Vagina (tissue), 2 donors: ENCODE measurements around the gene SIK3. TPM values are rescaled to one million over a fixed set of nuclear protein-coding genes. Genes with fewer than 3 reads are reported as not detected.

ENCODE experiments used
- DNase-seq, 2 donors: peaks; one replicate each; pipeline ENCODE4 v3.0.0-alpha.2; 2017; ENCODE audit errors: extremely low spot score in 2 of 2
- H3K27ac ChIP-seq: fragments of 200-600 bp; sonication (generic); one replicate; pipeline ENCODE4 v1.5.1; 2019
- H3K27me3 ChIP-seq: fragments of 200-600 bp; sonication (generic); one replicate; pipeline ENCODE4 v1.5.1; 2019
- H3K36me3 ChIP-seq, 2 donors: fragments of 200-600 bp; sonication (generic); one replicate each; pipeline ENCODE4 v1.5.1; 2017 to 2019
- H3K4me1 ChIP-seq: fragments of 200-600 bp; sonication (generic); one replicate; pipeline ENCODE4 v1.5.1; 2019
- H3K4me3 ChIP-seq, 2 donors: fragments of 200-600 bp; sonication (generic); 1 replicate in 1 of 2; 2 replicates in 1 of 2; pipeline ENCODE4 v1.5.1; 2016 to 2019
- H3K9me3 ChIP-seq: fragments of 200-600 bp; sonication (generic); one replicate; pipeline ENCODE4 v1.5.1; 2019
- POLR2A ChIP-seq, 2 donors: fragments of 450-650 bp; IDR thresholded peaks; one replicate each; pipeline ENCODE4 v1.6.1; 2017; ENCODE audit warnings: antibody characterized with exemption in 2 of 2, mild to moderate bottlenecking in 2 of 2, moderate library complexity in 2 of 2
- POLR2AphosphoS5 ChIP-seq, 2 donors: sonication (generic); formaldehyde crosslinking; IDR thresholded peaks; one replicate each; pipeline ENCODE4 v1.9.0; 2017; ENCODE audit warnings: antibody characterized with exemption in 2 of 2, mild to moderate bottlenecking in 2 of 2, low read depth in 1 of 2; ENCODE audit not compliant: insufficient read depth in 1 of 2
- intact Hi-C: fragments of 100-400 bp; cut with DNase I; formaldehyde crosslinking; loops from one replicate; pipeline ENCODE4 v1.15.1; 2023
- total RNA-seq: library from RNA; depleted of rRNA; stranded (reverse); fragments of >200 nt; gene quantifications from one replicate; pipeline ENCODE4 v1.2.3, GENCODE V29; 2016
- TF ChIP-seq, protein P1 (sequence below), 3 experiments: fragments of 450-650 bp in 2 of 3; fragments of 200-600 bp in 1 of 3; sonication (generic) in 1 of 3; IDR thresholded peaks; one replicate each; pipeline ENCODE4 v1.5.1; 2017 to 2019; ENCODE audit warnings: antibody characterized with exemption in 3 of 3, mild to moderate bottlenecking in 2 of 3, moderate library complexity in 2 of 3

SIK3 gene
- total RNA-seq, 1 donor from 2014 or later, result 39.0 TPM

DNA sequence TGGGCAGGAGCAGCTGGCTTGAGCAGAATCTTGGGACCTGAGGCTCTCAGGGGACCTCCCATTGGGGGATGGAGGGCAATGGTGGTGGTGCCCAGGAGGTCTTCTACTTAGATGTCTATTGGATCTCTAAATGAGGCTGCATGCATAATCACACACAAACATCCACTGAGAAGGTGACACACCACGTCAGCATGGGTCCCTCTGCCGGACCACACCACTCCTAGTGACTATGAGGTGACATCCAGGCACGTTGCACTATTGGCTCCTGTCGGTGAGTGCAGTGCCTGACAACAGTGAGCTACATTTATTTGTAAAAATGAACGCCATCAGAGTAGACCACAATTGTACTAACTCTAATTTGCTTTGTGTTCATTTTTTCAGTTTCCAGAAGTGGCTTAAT lies 272.8 kb downstream of the SIK3 start:
- Histone ChIP-seq H3K27me3 (no peaks in the 10 kb centered on the region), H3K4me3 (no peak overlapping the region), H3K27ac (no peak overlapping the region), H3K4me1 (no peaks in the 10 kb centered on the region), H3K9me3 (no peaks in the 10 kb centered on the region), H3K36me3 (no peaks in the 10 kb centered on the region)
- no peak for DNase-seq
- intact Hi-C loops, result no loop called here
- TF ChIP-seq POLR2AphosphoS5 (IDR thresholded peaks at IDR 0.05; ENCODE audit: insufficient read depth in 1 of 2, low read depth in 1 of 2), result no peak
- TF ChIP-seq POLR2A (IDR thresholded peaks at IDR 0.05), result no peak
- TF ChIP-seq, protein P1, sequence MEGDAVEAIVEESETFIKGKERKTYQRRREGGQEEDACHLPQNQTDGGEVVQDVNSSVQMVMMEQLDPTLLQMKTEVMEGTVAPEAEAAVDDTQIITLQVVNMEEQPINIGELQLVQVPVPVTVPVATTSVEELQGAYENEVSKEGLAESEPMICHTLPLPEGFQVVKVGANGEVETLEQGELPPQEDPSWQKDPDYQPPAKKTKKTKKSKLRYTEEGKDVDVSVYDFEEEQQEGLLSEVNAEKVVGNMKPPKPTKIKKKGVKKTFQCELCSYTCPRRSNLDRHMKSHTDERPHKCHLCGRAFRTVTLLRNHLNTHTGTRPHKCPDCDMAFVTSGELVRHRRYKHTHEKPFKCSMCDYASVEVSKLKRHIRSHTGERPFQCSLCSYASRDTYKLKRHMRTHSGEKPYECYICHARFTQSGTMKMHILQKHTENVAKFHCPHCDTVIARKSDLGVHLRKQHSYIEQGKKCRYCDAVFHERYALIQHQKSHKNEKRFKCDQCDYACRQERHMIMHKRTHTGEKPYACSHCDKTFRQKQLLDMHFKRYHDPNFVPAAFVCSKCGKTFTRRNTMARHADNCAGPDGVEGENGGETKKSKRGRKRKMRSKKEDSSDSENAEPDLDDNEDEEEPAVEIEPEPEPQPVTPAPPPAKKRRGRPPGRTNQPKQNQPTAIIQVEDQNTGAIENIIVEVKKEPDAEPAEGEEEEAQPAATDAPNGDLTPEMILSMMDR (IDR thresholded peaks at IDR 0.05), result no peak

DNA sequence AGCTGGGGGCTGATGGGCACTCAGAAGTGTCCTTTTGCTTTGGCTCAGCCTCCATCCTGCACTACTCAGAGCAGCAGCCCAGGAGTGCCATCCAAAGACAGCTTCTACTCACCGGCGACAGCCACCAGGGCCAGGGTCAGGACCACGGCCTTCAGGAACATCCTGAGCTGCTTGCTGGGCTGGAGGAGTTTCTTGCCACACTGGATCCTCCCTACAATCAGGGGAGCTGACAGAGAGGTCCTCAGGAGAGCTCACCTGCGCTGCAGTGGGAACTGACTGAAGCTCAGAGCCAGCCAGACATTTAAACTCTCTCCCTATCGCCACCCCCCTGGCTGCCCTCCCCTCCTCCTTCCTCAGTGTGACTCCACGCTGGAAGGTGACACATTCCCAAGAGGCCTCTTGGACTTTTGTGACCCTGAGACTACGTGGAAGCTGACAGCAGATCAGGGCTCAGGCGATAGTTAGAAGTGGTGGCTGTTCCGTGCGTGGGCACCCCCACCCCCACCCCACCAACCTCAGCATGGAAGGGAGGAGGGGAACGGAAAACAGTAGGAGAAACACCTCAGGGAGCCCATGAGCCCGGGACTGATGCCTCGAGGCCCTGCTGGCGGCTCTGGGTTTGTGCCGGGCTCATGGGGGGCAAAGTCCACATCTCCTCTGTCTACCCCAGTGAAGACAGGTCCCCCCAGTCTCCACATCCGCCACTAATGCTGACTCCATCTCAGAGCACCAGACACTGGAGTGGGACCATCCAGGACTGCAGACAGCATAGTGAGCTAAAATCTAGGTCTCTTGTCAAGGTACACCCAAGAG lies 275.0 kb downstream of the SIK3 start, which contains the start of gene APOA4:
TSS of gene APOA4 (minus strand) at position 274 of the 813 bp plus-strand sequence. CDS start at position 161, 113 bp downstream.
- DNase-seq, result peak in 1 of 2 donors; percentile 95
- H3K4me3 ChIP-seq, result no peak within 1 kb of the TSS
- TF ChIP-seq, protein P1 (IDR thresholded peaks at IDR 0.05), result no peak
- TF ChIP-seq POLR2AphosphoS5 (IDR thresholded peaks at IDR 0.05; ENCODE audit: insufficient read depth in 1 of 2, low read depth in 1 of 2) (no peak), POLR2A (IDR thresholded peaks at IDR 0.05) (no peak)
- intact Hi-C loops, result no loop called here
- no peaks in the 10 kb centered on the region for H3K36me3 ChIP-seq
- no peaks in the 10 kb centered on the region for H3K4me1 ChIP-seq
- no peak within 1 kb of the TSS for H3K27ac ChIP-seq
- H3K9me3 ChIP-seq, result no peaks in the 10 kb centered on the region
- no peaks in the 10 kb centered on the region for H3K27me3 ChIP-seq

DNA sequence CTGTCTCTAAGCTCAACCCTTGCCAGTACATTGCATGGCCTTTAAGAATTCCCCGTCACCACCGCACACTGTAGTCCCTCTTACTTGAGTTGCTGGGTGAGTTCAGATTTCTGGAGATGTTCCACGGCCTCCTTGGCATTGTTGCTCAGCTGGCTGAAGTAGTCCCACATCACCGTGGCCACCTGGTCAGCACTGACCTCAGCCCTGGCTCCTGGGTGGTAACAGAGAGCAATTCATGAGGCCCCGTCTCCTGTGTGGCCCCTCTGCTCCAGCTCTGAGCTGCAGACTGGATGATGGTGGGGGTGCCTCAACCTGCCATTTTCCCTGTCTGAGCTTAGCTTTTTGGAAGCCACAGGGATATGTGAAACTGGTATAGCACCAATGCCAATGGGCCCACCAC lies 275.7 kb downstream of the SIK3 start:
- TF ChIP-seq POLR2AphosphoS5 (IDR thresholded peaks at IDR 0.05; ENCODE audit: insufficient read depth in 1 of 2, low read depth in 1 of 2) (no peak), POLR2A (IDR thresholded peaks at IDR 0.05) (no peak)
- TF ChIP-seq, protein P1 (IDR thresholded peaks at IDR 0.05), result no peak
- no peak overlapping the region for H3K27ac ChIP-seq
- no peak for DNase-seq

DNA sequence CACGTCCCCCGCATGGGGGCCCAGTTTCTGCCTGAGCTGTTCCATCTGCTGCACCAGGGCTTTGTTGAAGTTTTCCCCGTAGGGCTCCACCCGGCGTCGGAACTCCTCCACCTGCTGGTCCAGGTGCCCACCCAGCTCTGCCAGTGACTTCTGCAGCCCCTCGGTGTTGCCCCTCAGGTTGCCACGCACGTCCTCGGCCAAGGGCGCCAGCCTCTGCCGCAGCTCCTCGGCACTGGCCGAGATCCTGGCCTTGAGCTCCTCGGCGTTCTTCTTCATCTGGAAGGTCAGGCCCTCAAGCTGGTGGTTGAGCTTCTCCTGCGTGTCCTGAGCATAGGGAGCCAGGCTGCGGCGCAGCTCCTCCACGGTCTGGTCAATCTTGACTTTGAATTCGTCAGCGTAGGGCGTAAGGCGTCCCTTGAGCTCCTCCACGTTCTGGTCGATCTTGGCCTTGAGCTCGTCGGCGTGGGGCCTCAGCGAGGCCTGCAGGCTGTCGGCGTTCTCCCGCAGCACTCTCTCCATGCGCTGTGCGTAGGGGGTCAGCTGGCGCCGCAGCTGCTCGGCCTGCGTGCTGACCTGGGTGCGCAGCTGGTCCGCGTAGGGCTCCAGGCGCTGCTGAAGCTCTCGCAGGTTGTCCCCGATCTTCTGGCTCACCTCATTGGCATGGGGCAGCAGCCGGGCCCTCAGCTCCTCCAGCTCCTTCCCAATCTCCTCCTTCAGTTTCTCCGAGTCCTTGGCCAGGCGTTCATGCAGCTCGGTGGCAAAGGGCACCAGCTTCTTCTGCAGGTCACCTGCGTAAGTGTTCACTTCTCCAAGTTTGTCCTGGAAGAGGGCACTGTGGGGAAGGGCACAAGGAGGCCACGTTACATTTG lies 276.9 kb downstream of the SIK3 start:
- no peak for DNase-seq
- Histone ChIP-seq H3K9me3 (no peaks in the 10 kb centered on the region), H3K27ac (no peak overlapping the region), H3K4me3 (no peak overlapping the region), H3K36me3 (no peaks in the 10 kb centered on the region), H3K4me1 (no peaks in the 10 kb centered on the region), H3K27me3 (no peaks in the 10 kb centered on the region)
- no peak for TF ChIP-seq POLR2AphosphoS5 (IDR thresholded peaks at IDR 0.05; ENCODE audit: insufficient read depth in 1 of 2, low read depth in 1 of 2)
- no peak for TF ChIP-seq POLR2A (IDR thresholded peaks at IDR 0.05)
- TF ChIP-seq, protein P1 (IDR thresholded peaks at IDR 0.05), result no peak
- intact Hi-C loops, result no loop called here

More for the DNA sequence above, 275.7 kb downstream of the SIK3 start:
- no peaks in the 10 kb centered on the region for H3K36me3 ChIP-seq
- no peaks in the 10 kb centered on the region for H3K27me3 ChIP-seq
- no peak overlapping the region for H3K4me3 ChIP-seq
- no peaks in the 10 kb centered on the region for H3K4me1 ChIP-seq
- H3K9me3 ChIP-seq, result no peaks in the 10 kb centered on the region
- intact Hi-C loops, result no loop called here
